ENCODE results near the gene BANK1. TPM values are rescaled to one million over a fixed set of nuclear protein-coding genes. Genes with fewer than 3 reads are reported as not detected.

BANK1 gene
- polyA plus RNA-seq, 1 experiment: 0.40 TPM

DNA sequence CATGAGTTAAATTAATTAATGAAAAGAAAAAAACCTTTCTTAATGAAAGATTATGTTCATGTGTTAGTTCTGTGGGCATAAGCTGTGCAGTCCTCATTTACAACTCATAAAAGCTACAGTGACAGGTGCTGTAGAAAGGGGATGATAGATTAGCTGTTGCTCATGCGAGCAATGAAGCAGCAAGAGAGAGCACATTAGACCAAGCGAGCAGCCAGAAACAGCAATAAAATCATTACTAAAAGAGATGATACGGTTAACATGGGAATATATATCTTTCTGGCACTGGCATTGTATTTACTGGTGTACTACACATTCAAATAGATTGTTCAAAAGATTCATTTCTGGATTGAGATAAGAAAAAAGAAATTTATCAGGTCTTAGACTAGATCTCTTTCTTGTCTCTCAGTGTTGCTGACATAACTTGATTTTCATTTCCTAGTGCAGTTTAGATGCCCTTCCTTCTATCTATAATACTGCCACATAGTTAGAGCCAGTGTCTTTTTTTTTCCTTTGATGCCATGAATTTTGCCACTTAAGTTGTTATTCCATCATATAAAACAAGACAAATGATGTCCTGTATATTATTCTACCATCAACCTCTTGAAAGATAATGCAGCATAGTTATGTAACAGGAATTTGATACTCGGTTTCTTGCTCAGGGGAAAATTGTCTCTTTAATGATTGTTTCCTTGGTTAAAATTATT lies 164.6 kb downstream of the BANK1 start:
- ChIA-PET POLR2A (interaction anchor here (0.6 kb wide), 1 partner anchor 292 kb away, joined by 3 read pairs; no protein-coding TSS in a partner anchor), CTCF (no interaction called here)
- Histone ChIP-seq H3K27me3 (ENCODE audit: control insufficient read depth, insufficient read depth, low read length) (no peaks in the 10 kb centered on the region), H3K36me3 (ENCODE audit: control insufficient read depth, insufficient read depth, low read length) (no peaks in the 10 kb centered on the region), H3K4me3 (ENCODE audit: low read depth, low read length) (no peak overlapping the region)
- TF ChIP-seq, protein P1, sequence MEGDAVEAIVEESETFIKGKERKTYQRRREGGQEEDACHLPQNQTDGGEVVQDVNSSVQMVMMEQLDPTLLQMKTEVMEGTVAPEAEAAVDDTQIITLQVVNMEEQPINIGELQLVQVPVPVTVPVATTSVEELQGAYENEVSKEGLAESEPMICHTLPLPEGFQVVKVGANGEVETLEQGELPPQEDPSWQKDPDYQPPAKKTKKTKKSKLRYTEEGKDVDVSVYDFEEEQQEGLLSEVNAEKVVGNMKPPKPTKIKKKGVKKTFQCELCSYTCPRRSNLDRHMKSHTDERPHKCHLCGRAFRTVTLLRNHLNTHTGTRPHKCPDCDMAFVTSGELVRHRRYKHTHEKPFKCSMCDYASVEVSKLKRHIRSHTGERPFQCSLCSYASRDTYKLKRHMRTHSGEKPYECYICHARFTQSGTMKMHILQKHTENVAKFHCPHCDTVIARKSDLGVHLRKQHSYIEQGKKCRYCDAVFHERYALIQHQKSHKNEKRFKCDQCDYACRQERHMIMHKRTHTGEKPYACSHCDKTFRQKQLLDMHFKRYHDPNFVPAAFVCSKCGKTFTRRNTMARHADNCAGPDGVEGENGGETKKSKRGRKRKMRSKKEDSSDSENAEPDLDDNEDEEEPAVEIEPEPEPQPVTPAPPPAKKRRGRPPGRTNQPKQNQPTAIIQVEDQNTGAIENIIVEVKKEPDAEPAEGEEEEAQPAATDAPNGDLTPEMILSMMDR (IDR thresholded peaks at IDR 0.05; ENCODE audit: insufficient read depth, low read depth, low read length): no peak
- DNase-seq (ENCODE audit: low read depth): no peak

DNA sequence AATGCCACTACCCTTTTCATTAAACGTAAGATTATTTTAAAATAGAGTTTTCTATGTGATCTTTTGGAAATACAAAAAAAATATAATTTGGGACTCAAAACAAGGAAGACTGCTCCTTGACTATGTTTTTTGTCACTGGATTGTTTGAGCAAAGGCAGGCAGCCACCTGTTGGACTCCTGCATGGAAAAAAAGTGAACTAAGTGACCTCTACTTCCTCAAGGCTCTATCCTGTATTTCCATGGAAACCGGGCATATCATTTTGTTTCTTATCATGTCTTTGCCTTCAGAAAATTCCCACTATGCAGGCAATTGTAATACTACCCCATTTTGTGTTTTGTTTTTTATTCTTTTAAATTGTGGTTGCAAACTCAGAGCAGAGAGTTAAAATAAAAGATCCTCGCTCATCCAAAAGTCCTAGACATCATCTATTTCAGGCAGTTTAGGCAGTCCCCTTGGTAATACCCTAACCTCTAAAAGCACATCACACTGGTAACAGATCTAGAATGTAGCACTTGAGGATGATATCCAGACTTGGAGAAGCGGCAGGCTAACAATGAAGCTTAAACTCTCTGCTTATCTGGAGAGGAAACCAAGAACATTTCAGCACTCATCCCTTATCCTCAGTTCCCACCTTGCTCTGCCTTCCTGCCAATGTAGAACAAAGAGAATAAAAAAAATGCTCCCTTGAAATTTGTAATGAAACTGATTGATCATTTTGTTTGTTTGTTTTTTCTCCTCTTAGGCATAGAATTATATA lies 165.7 kb downstream of the BANK1 start:
- POLR2A ChIA-PET: no interaction called here
- Histone ChIP-seq H3K27me3 (ENCODE audit: control insufficient read depth, insufficient read depth, low read length) (no peaks in the 10 kb centered on the region), H3K4me3 (ENCODE audit: low read depth, low read length) (no peak overlapping the region), H3K36me3 (ENCODE audit: control insufficient read depth, insufficient read depth, low read length) (no peaks in the 10 kb centered on the region)
- no peak for DNase-seq (ENCODE audit: low read depth)
- CTCF ChIA-PET: interaction anchor here (0.5 kb wide), 1 partner anchor 163 kb away, joined by 3 read pairs; no protein-coding TSS in a partner anchor
- TF ChIP-seq, protein P1 (IDR thresholded peaks at IDR 0.05; ENCODE audit: insufficient read depth, low read depth, low read length): no peak

DNA sequence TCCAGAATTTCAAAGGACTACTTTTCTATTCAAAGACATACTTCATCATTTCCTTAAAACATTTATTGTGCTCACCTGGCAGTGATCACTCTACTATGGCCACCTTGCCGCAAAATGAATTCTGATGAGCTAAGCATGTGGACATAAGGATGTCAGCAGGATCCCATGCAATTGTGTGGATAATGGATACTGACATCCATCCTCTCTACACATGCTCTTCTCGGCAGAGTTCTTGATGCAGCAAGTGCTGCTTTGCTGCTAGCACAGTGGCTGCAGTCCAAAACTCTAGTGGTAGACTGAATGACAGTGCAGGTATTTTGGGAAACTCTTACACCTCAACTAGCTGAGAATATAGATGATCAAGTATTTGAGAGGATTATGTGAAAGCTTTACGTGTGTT lies 168.0 kb downstream of the BANK1 start:
- H3K27me3 ChIP-seq (ENCODE audit: control insufficient read depth, insufficient read depth, low read length): no peaks in the 10 kb centered on the region
- ChIA-PET POLR2A (interaction anchor here (0.8 kb wide), 1 partner anchor 15 kb away, joined by 4 read pairs; no protein-coding TSS in a partner anchor), CTCF (no interaction called here)
- H3K4me3 ChIP-seq (ENCODE audit: low read depth, low read length): no peak overlapping the region
- DNase-seq (ENCODE audit: low read depth): no peak
- TF ChIP-seq, protein P1 (IDR thresholded peaks at IDR 0.05; ENCODE audit: insufficient read depth, low read depth, low read length): no peak
- no peaks in the 10 kb centered on the region for H3K36me3 ChIP-seq (ENCODE audit: control insufficient read depth, insufficient read depth, low read length)

DNA sequence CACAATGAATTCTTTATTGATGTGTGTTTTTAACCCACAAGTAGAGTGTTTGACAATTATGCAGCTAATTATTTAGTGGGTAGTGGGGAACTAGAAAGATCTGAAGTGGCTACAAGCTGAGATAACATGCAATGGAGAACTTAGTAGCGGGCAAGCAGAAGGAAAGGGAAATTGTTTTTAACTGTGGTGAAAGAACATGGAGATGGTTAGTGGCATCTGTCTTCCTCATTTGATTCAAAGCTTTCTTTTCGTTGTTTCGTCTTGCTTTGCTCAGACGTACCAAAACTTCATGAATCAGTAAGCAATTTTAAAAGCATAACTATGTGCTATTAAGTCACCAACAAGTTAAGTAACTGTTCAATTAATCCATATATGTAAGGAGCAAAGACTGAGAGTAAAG lies 169.9 kb downstream of the BANK1 start:
- Histone ChIP-seq H3K4me3 (ENCODE audit: low read depth, low read length) (no peak overlapping the region), H3K36me3 (ENCODE audit: control insufficient read depth, insufficient read depth, low read length) (no peaks in the 10 kb centered on the region), H3K27me3 (ENCODE audit: control insufficient read depth, insufficient read depth, low read length) (no peaks in the 10 kb centered on the region)
- TF ChIP-seq, protein P1 (IDR thresholded peaks at IDR 0.05; ENCODE audit: insufficient read depth, low read depth, low read length): no peak
- ChIA-PET POLR2A (interaction anchor here (1.1 kb wide), 1 partner anchor 16 kb away, joined by 3 read pairs; no protein-coding TSS in a partner anchor), CTCF (no interaction called here)
- no peak for DNase-seq (ENCODE audit: low read depth)

DNA sequence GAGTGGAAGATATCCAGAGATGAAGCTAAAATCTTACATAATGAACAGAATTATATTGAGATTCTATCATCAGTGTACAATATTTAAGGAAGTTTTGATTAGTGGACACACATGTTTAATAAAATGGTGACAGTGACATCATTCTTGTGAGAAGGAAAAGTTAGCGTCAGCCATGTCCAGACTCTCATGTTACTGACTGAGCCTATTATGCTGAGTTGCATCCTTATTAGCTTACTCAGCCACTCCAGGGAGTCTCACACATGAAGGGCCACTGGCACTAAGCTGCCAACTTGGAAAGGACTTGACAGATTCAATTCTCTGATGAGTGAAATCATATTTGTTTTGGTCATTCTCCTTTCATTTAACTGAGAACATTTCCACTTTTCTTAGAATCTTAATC lies 170.6 kb downstream of the BANK1 start:
- ChIA-PET CTCF (no interaction called here), POLR2A (interaction anchor here (1.1 kb wide), 1 partner anchor 16 kb away, joined by 3 read pairs; no protein-coding TSS in a partner anchor)
- H3K4me3 ChIP-seq (ENCODE audit: low read depth, low read length): no peak overlapping the region
- TF ChIP-seq, protein P1 (IDR thresholded peaks at IDR 0.05; ENCODE audit: insufficient read depth, low read depth, low read length): no peak
- H3K36me3 ChIP-seq (ENCODE audit: control insufficient read depth, insufficient read depth, low read length): no peaks in the 10 kb centered on the region
- DNase-seq (ENCODE audit: low read depth): no peak
- no peaks in the 10 kb centered on the region for H3K27me3 ChIP-seq (ENCODE audit: control insufficient read depth, insufficient read depth, low read length)
